Ascending aorta (tissue), 2 donors: Measurements from ENCODE around the gene AMER2. TPM values are rescaled to one million over a fixed set of nuclear protein-coding genes. Genes with fewer than 3 reads are reported as not detected.

Experiments used
- DNase-seq, 2 donors: peaks; one replicate each; pipeline ENCODE4 v3.0.0-alpha.2; 2019; ENCODE audit warnings: low spot score in 2 of 2
- H3K27ac ChIP-seq, 2 donors: fragments of 200-600 bp; sonication (generic); one replicate each; pipeline ENCODE4 v1.5.1; 2016 to 2017; ENCODE audit warnings: mild to moderate bottlenecking in 1 of 2
- H3K27me3 ChIP-seq: fragments of 200-600 bp; sonication (generic); one replicate; pipeline ENCODE4 v1.5.1; 2017
- H3K36me3 ChIP-seq, 2 donors: fragments of 200-600 bp; sonication (generic); one replicate each; pipeline ENCODE4 v1.5.1; 2016
- H3K4me1 ChIP-seq, 2 donors: fragments of 200-600 bp; sonication (generic); one replicate each; pipeline ENCODE4 v1.5.1; 2016 to 2017; ENCODE audit warnings: mild to moderate bottlenecking in 1 of 2
- H3K4me3 ChIP-seq, 2 donors: fragments of 200-600 bp; sonication (generic); one replicate each; pipeline ENCODE4 v1.5.1; 2016 to 2017; ENCODE audit warnings: mild to moderate bottlenecking in 1 of 2
- H3K9me3 ChIP-seq, 2 donors: fragments of 200-600 bp; sonication (generic); one replicate each; pipeline ENCODE4 v1.5.1; 2016
- CTCF ChIP-seq, 3 experiments: fragments of 200-600 bp in 2 of 3; fragments of 450-650 bp in 1 of 3; sonication (generic) in 2 of 3; IDR thresholded peaks; one replicate each; pipeline ENCODE4 v1.5.1; 2016 to 2019; ENCODE audit warnings: antibody characterized with exemption in 3 of 3, mild to moderate bottlenecking in 1 of 3, moderate library complexity in 1 of 3
- intact Hi-C: fragments of 100-400 bp; cut with DNase I; formaldehyde crosslinking; loops from one replicate; pipeline ENCODE4 v1.15.1; 2023
- total RNA-seq: library from RNA; depleted of rRNA; stranded (reverse); fragments of >200 nt; gene quantifications from one replicate; pipeline ENCODE4 v1.1.0, GENCODE V29; 2016

The AMER2 gene
- not detected for total RNA-seq

GRCh38 chr13:25171517-25172302 lies at the start of gene AMER2:
AMER2 (minus strand) TSS chr13:25172288; CDS start chr13:25171619, 669 bp downstream.
- no peak for DNase-seq
- H3K4me3 ChIP-seq = peak within 1 kb of the TSS; percentile 33 to 50
- intact Hi-C loops = no loop called here
- TF ChIP-seq CTCF (IDR thresholded peaks at IDR 0.05) = no peak
- no peaks in the 10 kb centered on the region for H3K9me3 ChIP-seq
- no peaks in the 10 kb centered on the region for H3K36me3 ChIP-seq
- peaks cover 16% of the 10 kb centered on the region for H3K27me3 ChIP-seq
- H3K4me1 ChIP-seq = no peaks in the 10 kb centered on the region
- H3K27ac ChIP-seq = no peak within 1 kb of the TSS

- DNase-seq = no peak
- no peak overlapping the region for H3K27ac ChIP-seq
- TF ChIP-seq CTCF (IDR thresholded peaks at IDR 0.05) = no peak
- H3K27me3 ChIP-seq = no peaks in the 10 kb centered on the region
- H3K9me3 ChIP-seq = no peaks in the 10 kb centered on the region
- no peaks in the 10 kb centered on the region for H3K4me1 ChIP-seq
- no peaks in the 10 kb centered on the region for H3K36me3 ChIP-seq
- intact Hi-C loops = no loop called here
- no peak overlapping the region for H3K4me3 ChIP-seq
These were observed 45.9 kb upstream of the AMER2 start for GRCh38 chr13:25218019-25218418.

- no peak for TF ChIP-seq CTCF (IDR thresholded peaks at IDR 0.05)
These were observed 45.2 kb upstream of the AMER2 start for GRCh38 chr13:25217023-25217885.

DNA sequence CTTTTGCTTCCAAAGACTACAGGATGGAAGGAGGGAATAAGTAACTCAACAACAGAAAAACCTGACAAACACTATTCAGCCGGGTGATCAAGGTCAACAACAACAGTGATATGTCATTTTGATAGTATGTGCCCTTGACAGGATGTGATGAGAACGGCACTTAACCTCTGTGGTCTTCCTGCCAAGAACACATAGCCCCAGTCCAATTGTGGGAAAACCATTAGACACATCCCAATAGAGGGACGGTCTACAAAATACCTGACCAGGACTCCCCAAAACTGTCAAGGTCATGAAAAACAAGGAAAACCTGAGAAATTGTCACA lies 43.1 kb upstream of the AMER2 start:
- no peak for TF ChIP-seq CTCF (IDR thresholded peaks at IDR 0.05)
- H3K27ac ChIP-seq = no peak overlapping the region

More at GRCh38 chr13:25217023-25217885, 45.2 kb upstream of the AMER2 start:
- H3K4me1 ChIP-seq = no peaks in the 10 kb centered on the region
- no peaks in the 10 kb centered on the region for H3K27me3 ChIP-seq
- no peak overlapping the region for H3K27ac ChIP-seq
- no peak for DNase-seq
- intact Hi-C loops = no loop called here
- no peaks in the 10 kb centered on the region for H3K36me3 ChIP-seq
- no peaks in the 10 kb centered on the region for H3K9me3 ChIP-seq
- H3K4me3 ChIP-seq = no peak overlapping the region

GRCh38 chr13:25214491-25215252 lies 42.6 kb upstream of the AMER2 start:
- intact Hi-C loops = no loop called here
- no peaks in the 10 kb centered on the region for H3K9me3 ChIP-seq
- TF ChIP-seq CTCF (IDR thresholded peaks at IDR 0.05) = no peak
- DNase-seq = peak in 1 of 2 donors; percentile 19
- no peaks in the 10 kb centered on the region for H3K36me3 ChIP-seq
- no peaks in the 10 kb centered on the region for H3K4me1 ChIP-seq
- H3K27ac ChIP-seq = no peak overlapping the region
- H3K27me3 ChIP-seq = no peaks in the 10 kb centered on the region
- H3K4me3 ChIP-seq = no peak overlapping the region

More for the DNA sequence above, 43.1 kb upstream of the AMER2 start:
- H3K4me3 ChIP-seq = no peak overlapping the region
- intact Hi-C loops = no loop called here
- H3K36me3 ChIP-seq = no peaks in the 10 kb centered on the region
- H3K9me3 ChIP-seq = no peaks in the 10 kb centered on the region
- DNase-seq = no peak
- H3K27me3 ChIP-seq = no peaks in the 10 kb centered on the region
- no peaks in the 10 kb centered on the region for H3K4me1 ChIP-seq
